ENCODE results near the gene MEIOB.

DNA sequence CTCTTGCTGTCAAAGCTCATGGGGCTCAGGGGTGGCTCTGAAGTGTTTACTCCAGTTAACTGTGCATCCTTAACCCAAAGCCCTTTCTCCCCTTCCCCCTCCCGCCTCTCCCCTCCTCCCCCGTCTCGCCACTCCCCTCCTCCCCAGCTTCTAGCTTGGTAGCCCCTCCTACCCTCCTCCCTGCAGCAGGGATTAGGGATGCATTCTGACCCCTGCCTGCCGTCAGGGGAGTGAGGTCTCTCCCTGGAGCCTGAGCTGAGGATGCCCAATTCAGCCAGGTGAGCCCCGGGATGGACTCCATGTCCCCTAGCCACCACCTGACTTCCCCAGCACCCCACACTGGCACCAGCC, 44.7 kb upstream of the MEIOB start:
- TF ChIP-seq, protein P1, sequence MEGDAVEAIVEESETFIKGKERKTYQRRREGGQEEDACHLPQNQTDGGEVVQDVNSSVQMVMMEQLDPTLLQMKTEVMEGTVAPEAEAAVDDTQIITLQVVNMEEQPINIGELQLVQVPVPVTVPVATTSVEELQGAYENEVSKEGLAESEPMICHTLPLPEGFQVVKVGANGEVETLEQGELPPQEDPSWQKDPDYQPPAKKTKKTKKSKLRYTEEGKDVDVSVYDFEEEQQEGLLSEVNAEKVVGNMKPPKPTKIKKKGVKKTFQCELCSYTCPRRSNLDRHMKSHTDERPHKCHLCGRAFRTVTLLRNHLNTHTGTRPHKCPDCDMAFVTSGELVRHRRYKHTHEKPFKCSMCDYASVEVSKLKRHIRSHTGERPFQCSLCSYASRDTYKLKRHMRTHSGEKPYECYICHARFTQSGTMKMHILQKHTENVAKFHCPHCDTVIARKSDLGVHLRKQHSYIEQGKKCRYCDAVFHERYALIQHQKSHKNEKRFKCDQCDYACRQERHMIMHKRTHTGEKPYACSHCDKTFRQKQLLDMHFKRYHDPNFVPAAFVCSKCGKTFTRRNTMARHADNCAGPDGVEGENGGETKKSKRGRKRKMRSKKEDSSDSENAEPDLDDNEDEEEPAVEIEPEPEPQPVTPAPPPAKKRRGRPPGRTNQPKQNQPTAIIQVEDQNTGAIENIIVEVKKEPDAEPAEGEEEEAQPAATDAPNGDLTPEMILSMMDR (IDR thresholded peaks at IDR 0.05) = no peak
- TF ChIP-seq EZH2 (IDR thresholded peaks at IDR 0.05) = no peak
